ENCODE measurements around the gene ENTPD7.
"Not testable (repeated sequence)": the region's sequence is repeated elsewhere in the genome, so short reads cannot be mapped to it uniquely, and the experiment has no call there.

Gene ENTPD7, protein sequence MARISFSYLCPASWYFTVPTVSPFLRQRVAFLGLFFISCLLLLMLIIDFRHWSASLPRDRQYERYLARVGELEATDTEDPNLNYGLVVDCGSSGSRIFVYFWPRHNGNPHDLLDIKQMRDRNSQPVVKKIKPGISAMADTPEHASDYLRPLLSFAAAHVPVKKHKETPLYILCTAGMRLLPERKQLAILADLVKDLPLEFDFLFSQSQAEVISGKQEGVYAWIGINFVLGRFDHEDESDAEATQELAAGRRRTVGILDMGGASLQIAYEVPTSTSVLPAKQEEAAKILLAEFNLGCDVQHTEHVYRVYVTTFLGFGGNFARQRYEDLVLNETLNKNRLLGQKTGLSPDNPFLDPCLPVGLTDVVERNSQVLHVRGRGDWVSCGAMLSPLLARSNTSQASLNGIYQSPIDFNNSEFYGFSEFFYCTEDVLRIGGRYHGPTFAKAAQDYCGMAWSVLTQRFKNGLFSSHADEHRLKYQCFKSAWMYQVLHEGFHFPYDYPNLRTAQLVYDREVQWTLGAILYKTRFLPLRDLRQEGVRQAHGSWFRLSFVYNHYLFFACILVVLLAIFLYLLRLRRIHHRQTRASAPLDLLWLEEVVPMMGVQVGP

DNA sequence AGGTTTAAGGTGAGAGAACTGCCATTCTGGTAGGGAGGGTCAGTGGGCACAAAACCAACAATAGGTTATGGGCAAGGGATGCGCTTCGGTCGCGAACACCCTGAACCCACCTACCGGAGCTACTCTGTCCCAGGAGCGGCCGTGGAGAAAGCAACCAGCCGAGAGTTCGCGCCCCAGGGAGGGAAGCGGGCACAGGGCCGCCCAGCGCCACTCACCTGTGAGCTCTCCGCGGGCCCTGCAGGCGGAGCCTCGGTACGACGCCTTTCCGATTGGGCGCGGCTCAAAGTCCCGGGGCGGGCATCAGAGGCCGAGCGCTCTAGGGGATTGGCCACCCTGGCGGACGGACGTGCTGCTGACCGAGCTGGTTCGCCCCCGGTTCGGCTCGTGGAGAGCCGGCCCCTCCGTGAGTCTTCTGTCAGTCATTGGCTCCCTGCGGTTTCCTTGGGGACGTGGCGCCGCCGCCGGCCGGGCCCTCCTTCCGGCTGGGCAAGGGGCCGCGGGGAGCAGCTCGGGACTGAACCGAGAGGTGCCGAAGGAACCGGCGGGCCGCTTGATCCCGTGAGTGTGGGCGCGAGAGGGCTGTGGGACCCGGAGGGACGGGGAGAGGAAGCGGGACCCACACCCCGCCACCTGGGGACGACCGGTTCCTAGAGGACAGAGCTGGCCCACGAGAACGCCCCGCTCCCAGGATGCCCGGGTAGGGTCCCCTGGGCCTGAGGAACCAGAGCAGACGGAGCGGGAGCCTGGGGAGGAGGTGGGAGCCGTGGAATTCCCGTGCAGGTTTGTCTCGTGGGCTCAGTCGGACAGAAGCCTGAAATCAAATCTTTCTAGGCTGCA, at the start of gene ENTPD7:
TSS of gene ENTPD7 (plus strand) at position 479 of the 837 bp plus-strand sequence. CDS start 448 bp downstream, outside the sequence.
- peak; percentile 97 for DNase-seq (ENCODE audit: low read depth)

DNA sequence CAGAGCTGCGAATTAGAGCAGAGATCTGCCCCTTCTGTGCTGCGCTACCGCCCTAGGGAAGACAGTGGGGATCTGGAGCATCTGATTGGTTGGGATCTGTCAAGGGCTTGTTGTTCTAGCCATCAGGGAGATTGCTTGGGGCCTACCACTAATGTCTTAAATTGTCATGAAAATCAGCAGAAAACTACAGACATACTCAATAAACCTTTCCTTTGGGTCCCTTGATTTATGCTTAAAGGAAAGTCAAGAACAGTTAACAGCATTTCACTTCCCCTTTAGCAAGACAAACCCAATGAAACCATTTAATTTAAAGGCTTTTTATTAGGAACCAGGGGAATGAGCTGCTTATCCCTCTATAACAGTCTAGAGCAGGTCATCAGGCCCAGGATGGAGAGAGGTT, 49.1 kb upstream of the ENTPD7 start:
- no peak for DNase-seq (ENCODE audit: low read depth)

DNA sequence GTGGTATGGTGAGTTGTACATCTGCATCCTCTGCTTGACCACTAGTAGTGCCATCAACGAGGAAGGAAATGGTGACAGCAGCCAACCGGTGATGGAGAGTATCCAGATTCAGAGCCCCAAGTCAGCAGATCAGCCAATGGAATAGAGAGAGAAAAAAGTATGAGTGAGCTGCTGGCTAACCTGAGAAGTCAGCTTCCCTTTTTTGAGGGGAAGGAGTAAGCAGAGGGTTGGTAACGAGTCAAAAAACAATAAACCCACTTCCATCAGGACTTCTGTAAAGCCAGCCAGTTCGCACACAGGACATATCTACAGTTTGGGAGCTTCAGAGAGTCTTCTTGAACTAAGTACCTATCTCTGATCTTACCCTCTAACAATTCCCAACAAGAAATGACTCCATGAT, 48.0 kb upstream of the ENTPD7 start:
- DNase-seq (ENCODE audit: low read depth) = no peak

DNA sequence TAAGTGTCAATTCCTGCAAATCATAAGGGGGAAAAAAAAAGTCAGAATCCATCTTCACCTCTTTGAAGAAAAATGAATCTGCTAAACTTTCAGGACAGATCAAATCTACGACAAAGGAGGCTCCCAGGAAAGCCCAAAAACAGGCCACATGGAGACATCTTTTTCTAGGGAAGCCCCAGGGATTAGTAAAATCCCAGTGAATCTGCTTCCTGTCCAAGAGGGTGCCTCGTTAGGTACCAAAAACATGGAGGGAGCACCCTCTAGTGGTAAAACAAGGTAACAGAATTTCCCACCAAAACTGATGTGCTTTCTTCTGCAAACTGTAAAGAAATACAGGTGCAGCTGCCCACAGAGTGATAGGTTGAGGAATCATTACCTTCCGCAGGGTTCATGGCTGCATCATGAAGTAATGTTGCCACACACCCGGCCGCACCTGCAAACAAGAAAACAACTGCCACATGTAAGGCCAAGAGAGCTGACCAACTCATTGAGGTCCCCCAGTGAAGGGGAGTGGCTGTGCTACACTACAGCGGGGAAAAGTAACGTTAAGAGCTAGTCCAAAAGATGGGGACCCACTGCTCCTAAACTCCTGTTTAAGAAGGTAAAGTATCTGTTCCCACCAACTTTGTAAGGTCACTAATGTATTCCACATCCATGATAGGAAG, 47.0 kb upstream of the ENTPD7 start:
- DNase-seq (ENCODE audit: low read depth) = peak; percentile 69

DNA sequence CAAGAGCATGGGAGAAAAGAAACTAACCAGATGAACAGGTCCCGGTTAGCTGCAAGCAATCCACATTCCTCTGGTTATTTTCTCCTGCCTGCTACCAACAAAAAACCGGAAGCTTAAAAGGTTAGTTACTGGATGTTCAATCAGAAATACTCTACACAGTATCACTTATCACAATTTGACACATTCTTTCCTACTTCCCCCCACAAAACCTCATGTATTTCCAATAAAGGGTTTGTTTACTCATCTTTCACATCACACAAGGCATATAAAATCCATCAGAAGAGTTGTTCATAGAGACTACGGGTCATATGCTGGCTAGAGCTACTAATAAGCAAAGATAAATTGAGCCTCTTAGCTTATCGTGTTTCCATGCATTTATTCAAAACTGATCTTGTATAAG, 43.9 kb upstream of the ENTPD7 start:
- no peak for DNase-seq (ENCODE audit: low read depth)

DNA sequence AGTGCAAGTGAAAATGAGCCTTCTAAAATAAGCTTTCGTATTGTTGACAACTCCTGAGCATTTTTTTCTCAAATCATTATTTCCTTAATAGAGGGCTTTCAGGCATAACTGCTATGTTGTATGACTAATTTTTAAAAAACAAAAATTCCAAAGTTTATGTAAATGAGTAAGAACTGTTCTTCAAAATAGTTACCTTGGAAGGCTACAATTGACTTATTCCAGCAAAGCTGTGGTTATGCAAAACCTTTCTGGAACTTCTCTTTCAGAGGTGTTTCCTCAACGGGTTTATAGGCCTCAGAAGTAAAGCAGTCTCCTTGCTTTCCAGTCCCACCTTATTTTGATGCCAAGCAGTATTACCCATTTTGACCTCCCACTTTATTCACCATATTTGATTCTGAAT, 41.6 kb upstream of the ENTPD7 start:
- DNase-seq (ENCODE audit: low read depth) = no peak

DNA sequence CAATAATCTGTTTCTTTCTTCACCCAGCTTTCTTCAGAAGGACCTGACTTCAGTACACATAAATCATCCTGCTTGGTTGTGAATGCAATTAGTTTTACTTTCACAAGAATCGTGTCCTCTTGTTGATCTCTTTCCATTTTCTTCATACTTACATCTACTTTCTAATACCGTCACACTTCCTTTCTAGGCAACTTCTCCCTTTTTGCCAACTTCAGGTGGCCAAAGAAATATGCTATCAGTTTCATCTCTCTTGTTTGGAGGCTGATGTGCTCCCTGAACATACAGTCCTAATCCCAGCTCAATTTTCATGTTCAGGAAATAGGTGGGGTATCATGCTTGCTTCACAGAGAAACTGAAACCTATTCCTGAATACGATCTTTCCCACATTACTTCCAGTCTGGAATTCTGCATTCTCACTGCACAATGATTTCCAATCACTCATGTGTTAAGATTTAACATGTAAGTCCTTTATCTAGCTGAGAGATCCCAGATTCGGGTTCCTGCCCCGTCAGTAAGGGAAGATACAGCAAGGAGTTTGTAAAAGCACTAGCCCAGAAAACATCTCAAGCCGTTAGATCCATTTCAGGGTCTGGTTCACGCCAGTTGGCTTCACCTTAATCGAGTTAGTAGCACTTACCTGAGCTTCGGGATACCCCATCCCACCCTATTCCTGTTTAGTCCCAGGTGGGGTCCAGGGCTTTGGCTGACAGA, 40.1 kb upstream of the ENTPD7 start:
- peak; percentile 40 for DNase-seq (ENCODE audit: low read depth)

DNA sequence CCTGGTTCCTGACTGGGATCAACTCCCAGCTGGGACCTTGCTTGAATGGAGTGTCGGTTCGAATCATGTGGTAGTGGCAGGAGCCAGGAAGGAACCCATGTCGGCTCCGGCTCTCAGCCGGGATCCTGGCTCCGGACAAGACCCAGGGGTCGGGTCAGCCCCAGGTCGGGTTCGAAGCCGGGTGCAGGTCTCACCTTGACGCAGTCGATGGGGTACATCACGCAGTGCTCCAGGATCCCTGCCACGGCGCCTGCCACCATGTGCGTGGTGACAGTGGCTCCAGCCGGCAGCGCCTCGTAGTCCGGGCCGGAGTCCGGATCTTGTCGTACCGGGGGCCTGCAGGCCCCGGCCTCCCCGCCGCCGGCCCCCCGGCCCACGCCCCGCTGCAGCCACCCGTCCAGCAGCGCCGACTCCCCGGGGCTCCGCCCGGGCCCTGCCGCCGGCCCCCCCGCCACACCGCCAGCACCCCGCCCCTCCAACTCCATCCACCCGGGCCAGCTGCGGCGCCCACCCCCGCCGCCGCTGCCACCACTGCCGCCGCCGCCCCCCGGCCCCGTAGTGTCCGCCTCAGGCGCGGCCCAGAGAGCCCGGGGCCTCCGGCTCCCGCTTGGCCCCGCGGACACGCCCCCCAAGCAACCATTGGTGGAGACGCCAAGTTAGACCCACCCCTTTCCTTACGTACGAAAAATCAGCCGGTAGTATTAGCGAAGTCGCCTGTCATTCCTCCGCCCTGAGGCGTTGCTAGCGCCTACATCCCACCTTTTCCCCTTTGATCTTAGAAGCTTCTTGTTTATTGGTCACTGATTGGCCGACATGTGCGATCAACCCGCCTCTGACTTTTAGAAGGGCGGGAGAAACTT, 39.2 kb upstream of the ENTPD7 start, which contains the start of gene SLC25A28:
TSS of gene SLC25A28 (minus strand) at position 589 of the 860 bp plus-strand sequence. CDS start at position 485, 104 bp downstream.
- peak; percentile 100 for DNase-seq (ENCODE audit: low read depth)

DNA sequence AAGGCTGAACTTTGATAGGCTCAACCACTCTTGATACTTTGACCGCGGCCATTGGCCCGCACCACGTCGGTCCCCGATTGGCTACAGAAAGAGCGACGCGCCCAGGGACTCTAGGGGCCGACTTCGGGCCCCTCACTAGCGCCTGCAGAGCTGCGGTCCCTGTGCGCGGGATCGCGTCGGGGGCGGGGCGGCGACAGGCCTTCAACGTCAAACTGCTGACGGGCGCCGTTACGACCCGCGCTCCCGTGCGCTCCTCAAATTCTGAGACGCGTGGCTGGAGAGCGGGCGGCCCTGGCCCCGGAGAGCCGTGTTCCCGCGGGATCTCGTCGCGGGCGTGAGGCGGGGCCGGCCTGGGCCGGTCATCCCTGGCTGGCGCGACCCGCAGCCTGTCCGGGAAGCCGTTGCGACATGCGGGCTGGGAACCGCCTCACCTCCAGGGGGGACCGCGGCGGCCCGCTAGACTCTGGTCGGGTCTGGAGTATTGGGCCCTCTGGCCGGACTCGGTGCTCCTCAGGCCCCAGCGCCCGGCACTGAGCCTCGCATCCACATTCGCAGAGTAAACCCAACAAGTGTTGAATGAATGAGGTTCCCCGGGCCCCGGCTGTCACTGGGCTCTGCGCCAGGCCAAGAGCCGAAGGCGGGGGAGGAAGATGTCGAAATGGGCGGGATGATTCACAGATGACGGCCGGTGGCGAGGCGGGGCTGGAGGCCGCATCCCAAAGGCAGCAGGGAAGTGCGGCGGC, 38.4 kb upstream of the ENTPD7 start:
- peak; percentile 95 for DNase-seq (ENCODE audit: low read depth)

DNA sequence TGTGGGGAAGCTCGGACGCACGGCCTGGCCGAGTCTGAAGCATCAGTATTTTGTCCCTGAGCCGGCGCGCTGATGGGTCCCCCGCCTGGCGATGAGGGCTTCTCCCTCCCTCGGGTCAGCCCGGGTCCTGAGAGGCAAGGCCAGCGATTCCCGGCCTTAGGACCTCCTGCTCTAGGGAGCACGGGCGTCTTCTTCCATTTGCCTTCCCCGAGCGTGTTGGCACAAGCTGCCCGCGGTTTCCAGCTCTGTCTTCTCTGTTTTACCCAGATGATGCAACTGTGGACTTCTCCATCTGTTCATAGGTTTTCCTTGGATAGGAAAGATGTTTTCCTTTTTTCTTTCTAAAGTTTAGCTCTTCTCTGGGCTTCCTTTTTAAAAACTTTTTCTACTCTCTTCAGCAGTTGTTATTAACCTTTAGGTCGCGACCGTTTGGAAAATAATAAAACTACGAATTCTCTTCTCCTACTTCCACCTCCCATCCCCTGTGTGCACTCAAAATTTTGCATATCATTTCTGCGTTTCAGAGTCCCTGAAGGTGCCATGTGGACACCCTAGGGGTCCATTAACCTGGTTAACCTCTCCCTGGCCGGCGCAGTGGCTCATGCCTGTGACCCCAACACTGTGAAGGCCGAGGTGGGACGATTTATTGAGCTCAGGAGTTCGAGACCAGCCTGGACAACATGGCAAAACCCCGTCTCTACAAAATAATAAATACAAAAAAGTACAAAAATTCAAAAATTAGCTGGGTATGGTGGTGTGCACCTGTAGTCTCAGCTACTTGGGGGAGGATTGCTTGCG, 37.7 kb upstream of the ENTPD7 start:
- no peak for DNase-seq (ENCODE audit: low read depth)

DNA sequence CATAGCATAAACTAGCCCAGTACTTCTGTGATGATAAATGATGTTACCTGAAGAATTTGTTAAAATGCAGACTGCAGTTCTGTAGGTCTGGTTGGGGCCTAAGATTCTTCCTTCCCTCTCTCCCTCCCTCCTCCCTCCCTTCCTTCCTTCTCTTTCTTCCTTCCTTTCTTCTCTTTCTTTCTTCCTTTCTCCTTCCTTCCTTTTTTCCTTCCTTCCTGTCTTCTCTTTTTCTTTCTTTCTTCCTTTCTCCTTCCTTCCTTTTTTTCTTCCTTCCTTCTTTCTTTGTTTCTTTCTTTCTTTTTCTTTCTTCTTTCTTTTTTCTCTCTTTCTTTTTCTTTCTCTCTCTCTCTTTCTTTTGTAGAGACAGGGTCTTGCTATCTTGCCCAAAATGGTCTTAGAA, 35.4 kb upstream of the ENTPD7 start:
- no peak for DNase-seq (ENCODE audit: low read depth)

DNA sequence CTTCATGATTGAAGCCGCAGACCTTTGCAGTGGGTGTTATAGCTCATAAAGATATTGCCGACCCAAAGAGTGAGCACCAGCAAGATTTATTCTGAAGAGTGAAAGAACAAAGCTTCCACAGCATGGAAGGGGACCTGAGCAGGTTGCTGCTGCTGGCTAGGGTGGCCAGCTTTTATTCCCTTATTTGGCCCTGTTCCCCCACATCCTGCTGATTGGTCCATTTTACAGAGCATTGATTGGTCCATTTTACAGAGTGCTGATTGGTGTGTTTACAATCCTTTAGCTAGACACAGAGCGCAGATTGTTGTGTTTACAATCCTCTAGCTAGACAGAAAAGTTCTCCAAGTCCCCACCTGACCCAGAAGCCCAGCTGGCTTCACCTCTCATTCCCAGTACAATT, 34.2 kb upstream of the ENTPD7 start:
- DNase-seq (ENCODE audit: low read depth) = not testable (repeated sequence)

DNA sequence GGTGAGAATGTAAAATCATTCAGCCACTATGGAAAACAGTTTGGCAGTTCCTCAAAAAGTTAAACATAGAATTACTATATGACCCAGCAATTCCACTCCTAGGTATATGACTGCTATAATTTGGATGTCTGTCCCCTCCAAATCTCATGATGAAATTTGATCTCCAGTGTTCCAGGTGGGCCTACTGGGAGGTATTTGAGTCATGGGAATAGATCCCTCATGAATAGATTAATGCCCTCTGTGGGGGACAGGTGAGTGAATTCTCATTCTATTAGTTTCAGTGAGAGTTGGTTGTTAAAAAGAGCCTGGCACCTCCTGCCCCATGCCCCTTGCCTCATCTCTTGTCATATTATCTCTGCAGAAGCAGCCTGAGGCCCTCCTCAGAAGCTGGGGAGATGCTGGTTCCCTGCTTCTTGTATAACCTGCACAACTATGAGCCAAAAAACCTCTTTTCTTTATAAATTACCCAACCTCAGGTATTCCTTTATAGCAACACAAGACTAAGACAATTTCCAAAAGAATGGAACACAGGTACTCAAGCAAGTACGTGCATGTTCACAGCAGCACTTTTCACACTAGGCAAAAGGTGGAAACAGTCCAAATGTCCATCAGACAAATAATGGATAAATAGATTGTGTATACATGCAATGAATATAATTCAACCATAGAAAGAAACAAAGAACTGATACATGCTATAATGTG, 30.2 kb upstream of the ENTPD7 start:
- DNase-seq (ENCODE audit: low read depth) = no peak

DNA sequence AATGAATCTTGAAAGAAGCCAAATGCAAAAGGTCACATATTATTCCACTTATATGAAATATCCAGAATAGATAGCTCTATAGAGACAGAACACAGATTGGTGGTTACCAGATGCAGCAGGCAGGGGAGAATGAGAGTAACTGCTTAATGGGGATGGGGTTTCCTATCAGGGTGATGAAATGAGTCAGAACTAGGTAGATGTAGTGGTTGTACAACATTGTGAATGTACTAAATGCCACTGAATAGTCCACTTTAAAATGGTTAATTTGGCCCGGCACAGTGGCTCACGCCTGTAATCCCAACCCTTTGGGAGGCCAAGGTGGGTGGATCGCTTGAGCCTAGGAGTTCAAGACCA, 29.7 kb upstream of the ENTPD7 start:
- DNase-seq (ENCODE audit: low read depth) = no peak

DNA sequence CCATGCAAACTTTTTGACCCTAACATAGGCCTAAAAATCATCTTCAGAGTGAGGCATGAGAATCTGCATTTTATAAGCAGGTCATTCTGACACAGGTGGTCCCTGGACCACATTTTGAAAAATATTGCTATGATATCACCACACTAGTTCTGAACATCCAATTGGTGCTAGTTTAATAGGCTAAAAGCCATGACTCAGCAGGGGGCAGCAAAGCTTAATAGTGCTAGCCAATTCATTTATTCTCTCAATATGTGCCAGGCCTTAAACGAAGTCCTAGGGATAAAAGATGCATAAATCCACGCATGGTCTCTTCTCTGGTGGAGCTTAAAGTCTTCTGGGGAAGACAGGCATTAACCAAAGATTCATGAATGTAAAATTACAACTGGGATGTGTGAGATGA, 28.9 kb upstream of the ENTPD7 start:
- DNase-seq (ENCODE audit: low read depth) = peak; percentile 71

DNA sequence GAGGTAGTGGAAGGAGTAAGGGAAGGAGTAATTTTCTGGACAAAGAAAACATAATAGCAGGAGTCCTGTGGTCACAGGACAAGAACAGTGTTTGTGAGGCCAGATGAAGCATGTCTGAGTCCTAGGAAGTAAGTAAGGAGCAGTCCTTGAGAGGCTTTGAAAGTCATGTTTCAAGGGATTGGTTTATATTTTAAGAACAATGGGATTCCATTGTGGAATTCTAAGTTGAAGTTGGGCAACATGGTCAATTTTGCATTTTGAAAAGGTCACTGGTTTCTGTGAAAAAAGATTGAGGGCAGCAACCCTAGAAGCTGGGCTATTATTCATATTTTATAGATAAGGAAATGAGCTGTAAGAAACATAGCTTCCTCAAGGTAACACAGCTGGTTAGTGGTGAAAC, 28.3 kb upstream of the ENTPD7 start:
- DNase-seq (ENCODE audit: low read depth) = peak; percentile 34

DNA sequence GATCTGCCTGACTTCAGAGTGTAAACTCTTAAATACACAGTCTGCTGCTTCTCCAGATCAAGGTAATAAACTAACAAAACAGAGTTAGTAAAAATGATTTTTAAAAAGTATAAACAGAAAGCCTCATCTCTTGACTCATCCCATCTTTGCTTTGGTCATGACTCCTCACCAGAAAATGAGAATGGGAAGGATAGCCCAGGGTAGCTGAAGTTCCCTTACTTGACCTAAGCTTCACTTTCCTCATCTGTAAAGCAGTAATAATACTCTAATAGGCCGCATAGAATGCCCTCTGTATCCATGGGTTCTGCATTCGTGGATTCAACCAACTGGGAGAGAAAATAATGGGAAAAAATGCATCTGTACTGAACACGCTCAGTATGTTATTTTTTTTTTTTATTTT, 27.8 kb upstream of the ENTPD7 start:
- peak; percentile 51 for DNase-seq (ENCODE audit: low read depth)

DNA sequence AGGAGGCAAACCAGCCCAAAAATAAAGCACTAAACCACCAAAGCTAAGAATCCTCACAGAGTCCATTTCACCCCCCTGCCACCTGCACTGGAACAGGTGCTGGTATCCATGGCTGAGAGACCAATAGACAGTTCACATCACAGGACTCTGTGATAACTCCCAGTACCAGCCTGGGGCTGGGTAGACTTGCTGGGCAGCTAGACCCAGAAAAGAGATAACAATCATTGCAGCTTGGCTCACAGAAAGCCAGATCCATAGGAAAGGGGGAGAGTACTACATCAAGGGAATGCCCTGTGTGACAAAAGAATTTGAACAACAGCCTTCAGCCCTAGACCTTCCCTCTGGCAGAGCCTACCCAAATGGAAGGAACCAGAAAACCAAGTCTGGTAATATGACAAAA, 25.5 kb upstream of the ENTPD7 start:
- DNase-seq (ENCODE audit: low read depth) = no peak

Data from EH (cell line).